Measurements from ENCODE around the gene SCN3A. TPM values are rescaled to one million over a fixed set of nuclear protein-coding genes. Genes with fewer than 3 reads are reported as not detected.

SCN3A gene
- total and polyA plus RNA-seq, 9 of the 15 experiments (the other 6 are each of a cell fraction or from before 2014, with no cell fraction given): not detected

GRCh38 chr2:165087933-165088901, 115.6 kb downstream of the SCN3A start:
- DNase-seq (ENCODE audit: extremely low read depth in 1 of 4, low spot score in 3 of 4): no peak
- no peak for ATAC-seq
- Histone ChIP-seq H3K79me2 (ENCODE audit: control insufficient read depth, insufficient read depth, low read length) (no peaks in the 10 kb centered on the region), H2AFZ (ENCODE audit: low read depth, low read length) (no peak overlapping the region), H3K4me3 (no peak overlapping the region), H3K9me1 (ENCODE audit: control insufficient read depth, insufficient read depth, low read length) (no peaks in the 10 kb centered on the region), H3K9me3 (replicated peaks; ENCODE audit: control insufficient read depth, insufficient read depth, low read depth, low read length) (no peaks in the 10 kb centered on the region), H3K9ac (ENCODE audit: insufficient read depth in 1 of 2, low read depth in 2 of 2, low read length in 2 of 2) (no peak overlapping the region), H3K36me3 (ENCODE audit: control insufficient read depth, insufficient read depth, low read length) (no peaks in the 10 kb centered on the region), H3K27me3 (ENCODE audit: control insufficient read depth in 2 of 2, insufficient read depth in 2 of 2, low read length in 2 of 2) (no peaks in the 10 kb centered on the region), H4K20me1 (replicated peaks; ENCODE audit: control insufficient read depth, insufficient read depth, low read length) (no peaks in the 10 kb centered on the region), H3K4me1 (replicated peaks in 1 of 2; ENCODE audit: control insufficient read depth in 2 of 2, insufficient read depth in 2 of 2, low read length in 2 of 2) (no peaks in the 10 kb centered on the region), H3K4me2 (ENCODE audit: insufficient read depth, low read length) (no peak overlapping the region), H3K27ac (ENCODE audit: extremely low read depth, low read depth, low read length) (no peak overlapping the region)
- BruUV-seq (replicated peaks): no TSS peak
- intact Hi-C loops (cut with micrococcal nuclease) (no loop called here), in situ Hi-C loops (cut with MboI) (no loop called here)
- ChIA-PET POLR2A (no interaction called here), CTCF (ENCODE audit: low intra/inter-chr PET ratio) (no interaction called here)
- whole genome bisulfite sequencing (ENCODE audit: insufficient coverage, low coverage, missing lambda C conversion rate): 8% methylated on average over 2 of the region's 2 CpGs
- no peak for FAIRE-seq
- TF ChIP-seq ZNF197 (CRISPR knock-in tag; IDR thresholded peaks at IDR 0.05; ENCODE audit: low read depth) (no peak), ZNF140 (CRISPR knock-in tag; IDR thresholded peaks at IDR 0.05) (no peak), CTBP1 (IDR thresholded peaks at IDR 0.05; ENCODE audit: borderline replicate concordance) (no peak), OTX1 (CRISPR knock-in tag; IDR thresholded peaks at IDR 0.05) (no peak), HLTF (IDR thresholded peaks at IDR 0.05) (no peak), MITF (IDR thresholded peaks at IDR 0.05) (no peak), TAF1 (IDR thresholded peaks at IDR 0.05; ENCODE audit: control insufficient read depth, extremely low read depth, insufficient read depth, low read length, severe bottlenecking) (no peak), ZNF121 (CRISPR knock-in tag; conservative IDR thresholded peaks at IDR 0.05) (no peak), SETDB1 (IDR thresholded peaks at IDR 0.05; ENCODE audit: low read length) (no peak), MBD2 (IDR thresholded peaks at IDR 0.05; ENCODE audit: borderline replicate concordance, low read depth) (no peak), USF1 (CRISPR knock-in tag; IDR thresholded peaks at IDR 0.05) (no peak), E4F1 (CRISPR knock-in tag; IDR thresholded peaks at IDR 0.05; ENCODE audit: borderline replicate concordance) (no peak), RBM22 (IDR thresholded peaks at IDR 0.05; ENCODE audit: low read depth, low read length, poor library complexity, severe bottlenecking) (no peak), JUND (IDR thresholded peaks at IDR 0.05; ENCODE audit: borderline replicate concordance, low read depth, low read length) (no peak), JUND (tag; IDR thresholded peaks at IDR 0.05; ENCODE audit: borderline replicate concordance, low read depth, low read length) (no peak), POLR2AphosphoS5 (IDR thresholded peaks at IDR 0.05; ENCODE audit: control insufficient read depth, insufficient read depth, low read depth, low read length) (no peak), ZNF695 (CRISPR knock-in tag; IDR thresholded peaks at IDR 0.05) (no peak)
